PC-3 (cell line): ENCODE measurements around the gene DRC3. TPM values are rescaled to one million over a fixed set of nuclear protein-coding genes. Genes with fewer than 3 reads are reported as not detected.

Experiments used
- ATAC-seq: fragments of 200-7000 bp; cut with Tn5 transposase; 2 replicates; pipeline ENCODE4 v1.9.1; 2020; ENCODE audit warnings: mild to moderate bottlenecking, moderate library complexity
- BruUV-seq: library from RNA; stranded (reverse); fragments of 400-500 nt; replicated peaks from 2 replicates; lab custom pipeline; 2021; lab: Mats Ljungman, UMichigan
- CTCF ChIA-PET: fragments of 300-600 bp; sonication (Branson Sonifier 250); formaldehyde crosslinking; loops from one replicate; lab custom pipeline; 2022; ENCODE audit warnings: antibody characterized with exemption; lab: Charles Lee
- POLR2A ChIA-PET: fragments of 300-600 bp; sonication (Branson Sonifier 250); formaldehyde crosslinking; loops from one replicate; lab custom pipeline; 2022; ENCODE audit warnings: antibody characterized with exemption; ENCODE audit not compliant: unreplicated experiment; lab: Charles Lee
- DNase-seq: peaks from one replicate; pipeline ENCODE4 v3.0.0-alpha.2; 2015
- H2AFZ ChIP-seq: fragments of 300-600 bp; sonication (generic); 2 replicates; pipeline ENCODE4 v1.6.0; 2016; ENCODE audit warnings: antibody characterized with exemption, low read length
- H3F3A ChIP-seq: fragments of 300-600 bp; sonication (generic); one replicate; pipeline ENCODE4 v1.6.0; 2017; ENCODE audit warnings: antibody characterized with exemption, low read length, control low read depth, mild to moderate bottlenecking; ENCODE audit not compliant: unreplicated experiment
- H3K27ac ChIP-seq: fragments of 300-600 bp; sonication (generic); 2 replicates; pipeline ENCODE4 v1.5.1; 2016; ENCODE audit warnings: mild to moderate bottlenecking, low read length
- H3K27me3 ChIP-seq: fragments of 300-600 bp; sonication (generic); 2 replicates; pipeline ENCODE4 v1.6.1; 2016; ENCODE audit warnings: low read length, mixed read lengths
- H3K36me3 ChIP-seq: fragments of 300-600 bp; sonication (generic); 2 replicates; pipeline ENCODE4 v1.6.1; 2016; ENCODE audit warnings: low read depth, mixed run types, low read length, mixed read lengths
- H3K4me1 ChIP-seq: fragments of 300-600 bp; sonication (generic); 2 replicates; pipeline ENCODE4 v1.5.1; 2016; ENCODE audit warnings: low read length; ENCODE audit not compliant: insufficient read depth
- H3K4me2 ChIP-seq: fragments of 300-600 bp; sonication (generic); 2 replicates; pipeline ENCODE4 v1.6.0; 2016; ENCODE audit warnings: low read length
- H3K4me3 ChIP-seq: fragments of 300-600 bp; sonication (generic); 2 replicates; pipeline ENCODE4 v1.5.1; 2016; ENCODE audit warnings: mild to moderate bottlenecking, low read length, mixed read lengths
- H3K79me2 ChIP-seq: fragments of 300-600 bp; sonication (generic); 2 replicates; pipeline ENCODE4 v1.6.1; 2017; ENCODE audit warnings: low read length, mixed read lengths
- H3K9ac ChIP-seq: fragments of 300-600 bp; sonication (generic); 2 replicates; pipeline ENCODE4 v1.6.0; 2016; ENCODE audit warnings: mild to moderate bottlenecking, low read length
- H3K9me2 ChIP-seq: fragments of 300-600 bp; sonication (generic); replicated peaks from 2 replicates; pipeline ENCODE4 v1.6.1; 2016; ENCODE audit warnings: mixed run types, low read length, mixed read lengths
- H3K9me3 ChIP-seq: fragments of 300-600 bp; sonication (generic); 2 replicates; pipeline ENCODE4 v1.6.1; 2016; ENCODE audit warnings: low read length, mixed read lengths
- H4K20me1 ChIP-seq: fragments of 300-600 bp; sonication (generic); 2 replicates; pipeline ENCODE4 v1.6.1; 2016; ENCODE audit warnings: low read length, mixed read lengths
- CTCF ChIP-seq: fragments of 300-600 bp; sonication (generic); conservative IDR thresholded peaks from 2 replicates; pipeline ENCODE4 v1.5.1; 2017; ENCODE audit warnings: antibody characterized with exemption, low read depth, mild to moderate bottlenecking, low read length
- EZH2 ChIP-seq: fragments of 300-600 bp; sonication (generic); IDR thresholded peaks from one replicate; pipeline ENCODE4 v1.6.1; 2017; ENCODE audit warnings: antibody characterized with exemption, mild to moderate bottlenecking, low read length; ENCODE audit not compliant: unreplicated experiment
- EZH2phosphoT487 ChIP-seq: fragments of 300-600 bp; sonication (generic); IDR thresholded peaks from 2 replicates; pipeline ENCODE4 v1.6.1; 2018; ENCODE audit warnings: mild to moderate bottlenecking, antibody characterized with exemption, low read length, borderline replicate concordance
- intact Hi-C: fragments of 100-400 bp; cut with micrococcal nuclease; formaldehyde crosslinking; loops from 2 replicates; pipeline ENCODE4 v1.9.0; 2023
- total RNA-seq: library from RNA; depleted of rRNA; stranded (reverse); fragments of >200 nt; gene quantifications from 2 replicates; pipeline ENCODE4 v1.2.3, GENCODE V29; 2014

The DRC3 gene
- total RNA-seq, 1 experiment from 2014 or later, result 1.9 TPM

GRCh38 chr17:18055597-18055996, 82.9 kb downstream of the DRC3 start:
- CTCF ChIA-PET, result no interaction called here
- POLR2A ChIA-PET, result no interaction called here
- Histone ChIP-seq H3K79me2 (no peaks in the 10 kb centered on the region), H3K27me3 (no peaks in the 10 kb centered on the region), H3K4me1 (no peaks in the 10 kb centered on the region), H3F3A (no peaks in the 10 kb centered on the region), H4K20me1 (no peaks in the 10 kb centered on the region), H3K36me3 (peaks cover 9% of the 10 kb centered on the region; the same call in 1 of the 2 replicates), H3K4me2 (no peak overlapping the region), H3K4me3 (no peak overlapping the region), H3K9me2 (no peaks in the 10 kb centered on the region), H3K27ac (no peak overlapping the region), H3K9me3 (no peaks in the 10 kb centered on the region), H2AFZ (no peak overlapping the region), H3K9ac (no peak overlapping the region)
- BruUV-seq, result no TSS peak
- TF ChIP-seq CTCF (no peak), EZH2phosphoT487 (no peak), EZH2 (no peak)
- intact Hi-C loops, result no loop called here
- ATAC-seq (no peak), DNase-seq (peak; percentile 37)

- Histone ChIP-seq H3K36me3 (peaks cover 9% of the 10 kb centered on the region; the same call in 1 of the 2 replicates), H3K79me2 (no peaks in the 10 kb centered on the region), H3K4me3 (no peak overlapping the region), H3K9me2 (no peaks in the 10 kb centered on the region), H3K27me3 (no peaks in the 10 kb centered on the region), H4K20me1 (no peaks in the 10 kb centered on the region), H3K27ac (no peak overlapping the region), H3K9ac (no peak overlapping the region), H3F3A (no peaks in the 10 kb centered on the region), H2AFZ (no peak overlapping the region), H3K9me3 (no peaks in the 10 kb centered on the region), H3K4me1 (no peaks in the 10 kb centered on the region), H3K4me2 (no peak overlapping the region)
- no TSS peak for BruUV-seq
- ChIA-PET POLR2A (no interaction called here), CTCF (no interaction called here)
- DNase-seq (no peak), ATAC-seq (no peak)
- intact Hi-C loops, result no loop called here
- TF ChIP-seq CTCF (peak; percentile 23; the same call in 1 of the 2 replicates), EZH2phosphoT487 (no peak)
Observed at GRCh38 chr17:18056214-18056613, 83.6 kb downstream of the DRC3 start.

- ChIA-PET CTCF (no interaction called here), POLR2A (no interaction called here)
- BruUV-seq, result no TSS peak
- Histone ChIP-seq H2AFZ (no peak overlapping the region), H3K27me3 (no peaks in the 10 kb centered on the region), H3F3A (no peaks in the 10 kb centered on the region), H3K4me1 (no peaks in the 10 kb centered on the region), H4K20me1 (no peaks in the 10 kb centered on the region), H3K27ac (no peak overlapping the region), H3K9me3 (no peaks in the 10 kb centered on the region), H3K9ac (no peak overlapping the region), H3K9me2 (no peaks in the 10 kb centered on the region), H3K79me2 (no peaks in the 10 kb centered on the region), H3K36me3 (peaks cover 11% of the 10 kb centered on the region; the same call in 1 of the 2 replicates), H3K4me3 (no peak overlapping the region), H3K4me2 (no peak overlapping the region)
- TF ChIP-seq EZH2phosphoT487, result no peak
- TF ChIP-seq EZH2, result no peak
- TF ChIP-seq CTCF, result no peak
- intact Hi-C loops, result no loop called here
- ATAC-seq, result no peak
- DNase-seq, result peak; percentile 17
Observed at GRCh38 chr17:18059283-18059682, 86.6 kb downstream of the DRC3 start.
